ENCODE data around the gene ZNF687. TPM values are rescaled to one million over a fixed set of nuclear protein-coding genes. Genes with fewer than 3 reads are reported as not detected.

Gene ZNF687
- total and polyA plus RNA-seq, 2 of the 4 experiments (the other 2 are of a cell fraction): 5.7 to 10.8 TPM

DNA sequence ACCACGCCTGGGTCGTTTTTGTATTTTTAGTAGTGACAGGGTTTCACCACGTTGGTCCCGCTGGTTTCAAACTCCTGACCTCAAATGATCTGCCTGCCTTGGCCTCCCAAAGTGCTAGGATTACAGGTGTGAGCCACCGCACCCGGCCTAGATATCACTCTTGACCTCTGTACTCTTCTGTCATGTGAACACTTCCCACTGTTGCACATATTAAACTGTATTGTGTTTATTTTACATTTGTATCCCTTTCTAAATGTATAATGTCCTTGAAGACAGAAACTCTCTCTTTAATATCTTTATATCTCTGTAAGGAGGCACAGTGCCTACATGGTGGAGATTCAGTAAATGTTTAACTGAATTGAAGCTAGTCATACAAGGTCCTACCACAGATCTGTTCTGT is 46.9 kb upstream of the ZNF687 start:
- no peak overlapping the region for H3K56ac ChIP-seq (ENCODE audit: extremely low read depth, insufficient read depth, low read length)
- H2BK20ac ChIP-seq (ENCODE audit: low read depth, low read length): no peak overlapping the region
- no peak overlapping the region for H3K9ac ChIP-seq (ENCODE audit: low read depth, low read length)
- intact Hi-C loops (cut with micrococcal nuclease): no loop called here
- WGBS, 2 experiments (ENCODE audit: extremely low coverage in 2 of 2, insufficient read length in 1 of 2): no CpG with 5 or more reads among the region's 6 CpGs
- H2AK5ac ChIP-seq (ENCODE audit: low read depth, low read length): no peak overlapping the region
- H3K4me1 ChIP-seq (ENCODE audit: control insufficient read depth, insufficient read depth, low read length): peaks cover 6% of the 10 kb centered on the region
- H3K18ac ChIP-seq (ENCODE audit: low read depth, low read length): no peak overlapping the region
- DNase-seq (no peak), ATAC-seq (ENCODE audit: low read depth) (no peak)
- TF ChIP-seq MAFK (IDR thresholded peaks at IDR 0.05; ENCODE audit: low read depth, low read length) (no peak), SMC3 (IDR thresholded peaks at IDR 0.05; ENCODE audit: low read depth, low read length) (no peak), CHD1 (IDR thresholded peaks at IDR 0.05; ENCODE audit: low read depth, low read length) (no peak), POLR2A (IDR thresholded peaks at IDR 0.05; ENCODE audit: low read depth, low read length) (no peak), CEBPB (IDR thresholded peaks at IDR 0.05; ENCODE audit: low read depth, low read length) (no peak), MAZ (IDR thresholded peaks at IDR 0.05; ENCODE audit: borderline replicate concordance, low read depth, low read length) (no peak), BHLHE40 (IDR thresholded peaks at IDR 0.05; ENCODE audit: low read depth, low read length) (no peak), FOS (IDR thresholded peaks at IDR 0.05; ENCODE audit: low read depth, low read length) (no peak), RFX5 (IDR thresholded peaks at IDR 0.05; ENCODE audit: low read depth, low read length) (no peak), RAD21 (IDR thresholded peaks at IDR 0.05; ENCODE audit: low read length) (no peak)
- TF ChIP-seq, protein P1, sequence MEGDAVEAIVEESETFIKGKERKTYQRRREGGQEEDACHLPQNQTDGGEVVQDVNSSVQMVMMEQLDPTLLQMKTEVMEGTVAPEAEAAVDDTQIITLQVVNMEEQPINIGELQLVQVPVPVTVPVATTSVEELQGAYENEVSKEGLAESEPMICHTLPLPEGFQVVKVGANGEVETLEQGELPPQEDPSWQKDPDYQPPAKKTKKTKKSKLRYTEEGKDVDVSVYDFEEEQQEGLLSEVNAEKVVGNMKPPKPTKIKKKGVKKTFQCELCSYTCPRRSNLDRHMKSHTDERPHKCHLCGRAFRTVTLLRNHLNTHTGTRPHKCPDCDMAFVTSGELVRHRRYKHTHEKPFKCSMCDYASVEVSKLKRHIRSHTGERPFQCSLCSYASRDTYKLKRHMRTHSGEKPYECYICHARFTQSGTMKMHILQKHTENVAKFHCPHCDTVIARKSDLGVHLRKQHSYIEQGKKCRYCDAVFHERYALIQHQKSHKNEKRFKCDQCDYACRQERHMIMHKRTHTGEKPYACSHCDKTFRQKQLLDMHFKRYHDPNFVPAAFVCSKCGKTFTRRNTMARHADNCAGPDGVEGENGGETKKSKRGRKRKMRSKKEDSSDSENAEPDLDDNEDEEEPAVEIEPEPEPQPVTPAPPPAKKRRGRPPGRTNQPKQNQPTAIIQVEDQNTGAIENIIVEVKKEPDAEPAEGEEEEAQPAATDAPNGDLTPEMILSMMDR (conservative IDR thresholded peaks at IDR 0.05; ENCODE audit: low read depth, low read length): no peak
- TF ChIP-seq, protein P2, sequence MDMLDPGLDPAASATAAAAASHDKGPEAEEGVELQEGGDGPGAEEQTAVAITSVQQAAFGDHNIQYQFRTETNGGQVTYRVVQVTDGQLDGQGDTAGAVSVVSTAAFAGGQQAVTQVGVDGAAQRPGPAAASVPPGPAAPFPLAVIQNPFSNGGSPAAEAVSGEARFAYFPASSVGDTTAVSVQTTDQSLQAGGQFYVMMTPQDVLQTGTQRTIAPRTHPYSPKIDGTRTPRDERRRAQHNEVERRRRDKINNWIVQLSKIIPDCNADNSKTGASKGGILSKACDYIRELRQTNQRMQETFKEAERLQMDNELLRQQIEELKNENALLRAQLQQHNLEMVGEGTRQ (IDR thresholded peaks at IDR 0.05; ENCODE audit: low read depth, low read length): no peak
- no peak overlapping the region for H3K4me3 ChIP-seq (ENCODE audit: insufficient read depth, low read depth, low read length)
- H2BK5ac ChIP-seq (ENCODE audit: low read depth, low read length, poor library complexity, severe bottlenecking): no peak overlapping the region
- H3K36me3 ChIP-seq (ENCODE audit: control insufficient read depth, insufficient read depth, low read length): peaks cover 65% of the 10 kb centered on the region
- ChIA-PET POLR2A (ENCODE audit: unreplicated experiment) (no interaction called here), CTCF (no interaction called here)
- H3K9me3 ChIP-seq (ENCODE audit: control insufficient read depth, insufficient read depth, low read length): no peaks in the 10 kb centered on the region
- no peak overlapping the region for H3K4me2 ChIP-seq (ENCODE audit: low read depth, low read length)
- no peaks in the 10 kb centered on the region for H3K27me3 ChIP-seq (ENCODE audit: control insufficient read depth, insufficient read depth, low read length)
- H4K8ac ChIP-seq (ENCODE audit: low read depth in 2 of 2, low read length in 2 of 2): no peak overlapping the region
- no peak overlapping the region for H3K14ac ChIP-seq (replicated peaks; ENCODE audit: low read depth, low read length)
- H4K91ac ChIP-seq (ENCODE audit: insufficient read depth, low read depth, low read length): no peak overlapping the region
- peaks cover 22 to 49% of the 10 kb centered on the region in 2 experiments for H3K79me1 ChIP-seq (ENCODE audit: low read depth in 1 of 2, low read length in 2 of 2)
- peaks cover 6% of the 10 kb centered on the region for H3K9me1 ChIP-seq (ENCODE audit: insufficient read depth, low read length)
- no peak overlapping the region for H3K23ac ChIP-seq (ENCODE audit: low read depth, low read length)
- BruUV-seq (replicated peaks): no TSS peak
- H2AK9ac ChIP-seq (replicated peaks; ENCODE audit: low read depth, low read length, poor library complexity): no peak overlapping the region
- no peak overlapping the region for H3K4ac ChIP-seq (ENCODE audit: low read depth, low read length)
- no peak overlapping the region for H2BK120ac ChIP-seq (ENCODE audit: low read depth, low read length)
- peaks cover 25% of the 10 kb centered on the region; the same call in 1 of the 2 replicates for H4K20me1 ChIP-seq (ENCODE audit: insufficient read depth, low read length)
- H4K5ac ChIP-seq (ENCODE audit: low read depth, low read length): no peak overlapping the region
- dilution Hi-C loops (cut with HindIII; ENCODE audit: low sequenced_read_pairs, unreplicated experiment): no loop called here
- no peak overlapping the region for H2BK15ac ChIP-seq (ENCODE audit: low read depth, low read length)
- H2AFZ ChIP-seq (replicated peaks; ENCODE audit: low read length, poor library complexity): no peak overlapping the region
- no peak overlapping the region for H3K27ac ChIP-seq (ENCODE audit: insufficient read depth, low read length)
- in situ Hi-C loops (cut with MboI; ENCODE audit: low sequenced_read_pairs): no loop called here

All from IMR-90 (cell line).